HL-60/S4 (cell line): Measurements from ENCODE around the gene MX2.

Experiments
- in situ Hi-C: fragments of 300-500 bp; cut with MboI; formaldehyde crosslinking; loops from 2 replicates; pipeline ENCODE4 v1.14.3; 2022; ENCODE audit warnings: low sequenced_read_pairs

MX2 gene

GRCh38 chr21:41432562-41433460 lies 71.0 kb downstream of the MX2 start:
- in situ Hi-C loops, result no loop called here

GRCh38 chr21:41433566-41433965 lies 71.7 kb downstream of the MX2 start:
- in situ Hi-C loops, result no loop called here

GRCh38 chr21:41435706-41436105 lies 73.9 kb downstream of the MX2 start:
- in situ Hi-C loops, result no loop called here

- in situ Hi-C loops, result no loop called here
Observed at GRCh38 chr21:41437729-41438128, 75.9 kb downstream of the MX2 start.

GRCh38 chr21:41438425-41439113 lies 76.7 kb downstream of the MX2 start:
- in situ Hi-C loops, result no loop called here

GRCh38 chr21:41439248-41439647 lies 77.4 kb downstream of the MX2 start:
- in situ Hi-C loops, result no loop called here

- in situ Hi-C loops, result no loop called here
Observed at GRCh38 chr21:41441546-41441945, 79.7 kb downstream of the MX2 start.

- in situ Hi-C loops, result no loop called here
Observed at GRCh38 chr21:41442481-41443186, 80.8 kb downstream of the MX2 start.

- in situ Hi-C loops, result no loop called here
Observed at GRCh38 chr21:41443562-41443961, 81.7 kb downstream of the MX2 start.

GRCh38 chr21:41444703-41445464 lies 83.1 kb downstream of the MX2 start:
- in situ Hi-C loops, result no loop called here

- in situ Hi-C loops, result no loop called here
Observed at GRCh38 chr21:41445465-41445862, 83.6 kb downstream of the MX2 start.

- in situ Hi-C loops, result no loop called here
Observed at GRCh38 chr21:41446586-41446985, 84.8 kb downstream of the MX2 start.

- in situ Hi-C loops, result no loop called here
Observed at GRCh38 chr21:41447356-41447755, 85.5 kb downstream of the MX2 start.

- in situ Hi-C loops, result no loop called here
Observed at GRCh38 chr21:41449613-41450012, 87.8 kb downstream of the MX2 start.

GRCh38 chr21:41451753-41452676 lies 90.2 kb downstream of the MX2 start:
- in situ Hi-C loops, result no loop called here

GRCh38 chr21:41453198-41453597 lies 91.4 kb downstream of the MX2 start:
- in situ Hi-C loops, result no loop called here

- in situ Hi-C loops, result no loop called here
Observed at GRCh38 chr21:41453761-41454160, 91.9 kb downstream of the MX2 start.

- in situ Hi-C loops, result no loop called here
Observed at GRCh38 chr21:41458121-41458520, 96.3 kb downstream of the MX2 start.

- in situ Hi-C loops, result no loop called here
Observed at GRCh38 chr21:41458559-41458958, 96.7 kb downstream of the MX2 start.
